ENCODE data around the gene IRF2.

Gene IRF2

DNA sequence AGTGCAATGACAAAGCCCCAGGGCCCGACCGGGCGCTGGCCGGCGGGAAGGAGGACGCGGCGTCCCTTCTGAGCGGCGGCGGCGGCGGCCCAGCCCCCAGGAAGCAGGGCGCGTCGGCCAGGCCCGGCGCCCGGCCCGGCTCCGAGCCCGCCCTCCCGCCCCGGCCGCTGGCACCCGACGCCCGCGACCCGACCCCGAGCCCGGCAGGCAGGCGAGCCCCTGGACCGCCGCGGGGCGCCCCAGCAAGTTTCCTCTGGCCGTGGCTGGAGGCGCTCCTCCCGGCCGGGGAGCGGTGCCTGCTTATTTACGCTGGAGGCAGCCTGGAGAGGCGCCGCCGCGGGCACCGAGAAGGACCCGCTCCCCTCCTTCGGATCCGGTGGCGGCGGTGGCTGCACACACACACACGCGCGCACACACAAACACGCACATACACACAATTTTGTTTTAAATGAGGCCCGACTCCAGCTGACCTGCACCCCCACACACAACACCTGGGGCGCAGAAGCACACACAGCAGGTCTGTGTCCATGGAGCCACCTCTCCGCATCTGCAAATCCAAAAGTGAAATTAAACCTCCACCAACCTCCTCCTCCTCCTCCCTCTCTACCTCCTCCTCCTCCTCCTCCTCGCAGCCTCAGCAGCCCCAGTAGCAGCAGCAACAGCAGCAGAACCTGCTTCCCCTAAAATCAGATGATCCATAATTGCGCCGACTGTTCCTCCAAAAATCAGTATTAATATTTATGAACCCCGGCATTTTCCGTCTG lies 669 bp downstream of the IRF2 start:
- DNase-seq: no peak

DNA sequence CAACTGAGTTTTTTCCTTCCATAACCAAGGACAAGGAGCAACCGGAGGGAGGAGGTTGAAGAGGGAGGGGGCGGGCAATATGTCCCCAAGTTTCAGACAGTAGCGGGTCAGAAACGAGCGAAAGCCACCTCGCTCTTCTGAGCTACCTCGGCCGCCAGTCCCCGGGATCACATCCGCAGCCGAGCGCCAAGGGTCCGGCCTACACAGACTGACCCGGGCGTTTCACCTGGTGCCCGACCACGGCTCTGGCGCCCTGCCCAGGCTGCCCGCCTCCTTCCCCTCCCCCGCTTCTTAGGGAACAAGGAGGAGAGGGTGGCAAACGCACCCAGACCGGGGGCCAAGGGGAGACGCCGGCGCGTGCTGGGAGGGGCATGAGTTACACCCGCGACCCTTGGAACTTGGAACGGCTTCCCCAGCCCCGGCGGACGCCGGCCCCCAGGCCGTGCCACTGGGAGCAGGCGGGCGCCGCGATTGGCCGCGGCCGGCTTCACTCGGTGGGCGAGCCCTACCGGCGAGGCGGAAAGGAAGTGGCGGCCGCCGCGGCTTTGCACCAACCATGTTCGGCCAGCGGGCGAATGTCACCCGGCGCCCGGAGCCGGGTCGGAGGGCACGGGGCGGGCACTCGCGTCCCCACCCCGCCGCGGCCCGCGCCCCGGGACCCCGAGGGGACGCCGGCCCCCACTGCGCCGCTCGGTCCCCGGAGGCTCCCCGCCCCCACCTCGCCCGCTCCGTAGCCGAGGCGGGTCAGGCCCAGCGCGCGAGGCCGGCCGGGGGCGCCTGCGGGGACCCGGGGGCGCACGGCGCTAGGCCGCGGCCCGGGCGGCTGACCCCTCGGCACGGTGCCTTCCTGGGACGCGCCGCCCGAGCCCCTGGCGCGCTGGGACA lies 1.5 kb downstream of the IRF2 start:
- no peak for DNase-seq

DNA sequence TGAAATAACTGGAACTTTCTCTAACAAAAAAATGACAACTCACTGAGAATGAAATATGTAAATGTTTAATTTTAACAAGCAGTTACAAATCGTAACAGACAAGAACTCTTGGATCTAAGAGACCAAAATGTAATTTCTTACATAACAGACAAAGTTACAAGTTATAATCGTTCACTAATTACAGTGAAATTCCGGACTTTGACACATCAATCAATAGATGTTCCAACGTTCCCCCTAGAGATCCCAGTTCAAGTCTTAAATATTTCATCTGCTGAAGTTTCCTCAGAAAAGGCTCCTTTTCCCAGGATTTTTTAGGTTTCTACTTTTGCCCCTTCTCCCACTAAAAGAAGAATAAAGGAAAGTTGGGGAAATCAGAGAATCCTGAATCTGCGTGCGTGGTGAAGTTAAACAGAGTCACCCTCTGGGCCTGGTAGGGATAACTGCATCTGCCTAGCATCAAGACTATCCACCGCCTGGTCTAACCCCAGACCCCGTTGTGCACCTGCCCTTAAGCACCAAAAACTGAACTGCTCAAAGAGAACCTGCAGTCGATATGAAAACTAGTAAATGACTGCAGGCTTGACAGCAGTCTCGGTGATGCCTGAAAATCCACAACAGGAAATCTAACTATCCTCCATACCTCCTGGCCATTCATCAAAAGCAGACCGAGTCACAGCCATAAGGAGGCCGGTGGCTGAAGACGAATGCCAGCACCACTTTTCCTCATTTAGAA lies 2.3 kb downstream of the IRF2 start:
- DNase-seq: no peak

DNA sequence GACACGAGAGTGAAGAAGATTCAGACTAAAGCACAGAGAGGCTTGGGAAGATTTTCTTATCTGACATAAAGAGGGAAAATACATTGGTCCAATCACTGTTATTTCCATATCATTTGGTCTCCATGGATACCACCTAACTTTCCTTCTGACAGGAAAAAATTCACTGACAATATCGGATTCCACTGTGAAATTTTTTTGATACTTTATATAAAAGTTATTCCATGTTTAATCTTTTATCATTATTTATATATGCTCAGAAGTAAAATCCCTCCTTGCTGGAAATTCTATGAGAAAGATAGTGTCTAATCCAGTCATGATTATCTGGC lies 3.6 kb downstream of the IRF2 start:
- no peak for DNase-seq

DNA sequence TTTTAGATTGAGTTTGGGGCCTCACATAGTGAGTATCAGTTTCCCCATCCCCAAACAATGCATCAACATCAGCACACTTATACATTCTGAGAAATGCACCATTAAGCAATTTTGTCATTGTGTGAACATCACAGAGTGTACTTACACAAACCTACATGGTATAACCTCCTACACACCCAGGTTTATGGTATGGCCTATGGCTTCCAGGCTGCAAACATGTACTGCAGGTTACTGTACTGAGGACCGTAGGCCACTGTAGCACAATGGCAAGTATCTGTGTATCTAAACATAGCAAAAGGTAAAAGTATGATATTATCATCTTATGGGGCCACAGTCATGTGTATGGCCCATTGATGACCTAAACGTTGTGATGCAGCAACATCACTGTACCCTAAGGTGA lies 7.7 kb downstream of the IRF2 start:
- no peak for DNase-seq

DNA sequence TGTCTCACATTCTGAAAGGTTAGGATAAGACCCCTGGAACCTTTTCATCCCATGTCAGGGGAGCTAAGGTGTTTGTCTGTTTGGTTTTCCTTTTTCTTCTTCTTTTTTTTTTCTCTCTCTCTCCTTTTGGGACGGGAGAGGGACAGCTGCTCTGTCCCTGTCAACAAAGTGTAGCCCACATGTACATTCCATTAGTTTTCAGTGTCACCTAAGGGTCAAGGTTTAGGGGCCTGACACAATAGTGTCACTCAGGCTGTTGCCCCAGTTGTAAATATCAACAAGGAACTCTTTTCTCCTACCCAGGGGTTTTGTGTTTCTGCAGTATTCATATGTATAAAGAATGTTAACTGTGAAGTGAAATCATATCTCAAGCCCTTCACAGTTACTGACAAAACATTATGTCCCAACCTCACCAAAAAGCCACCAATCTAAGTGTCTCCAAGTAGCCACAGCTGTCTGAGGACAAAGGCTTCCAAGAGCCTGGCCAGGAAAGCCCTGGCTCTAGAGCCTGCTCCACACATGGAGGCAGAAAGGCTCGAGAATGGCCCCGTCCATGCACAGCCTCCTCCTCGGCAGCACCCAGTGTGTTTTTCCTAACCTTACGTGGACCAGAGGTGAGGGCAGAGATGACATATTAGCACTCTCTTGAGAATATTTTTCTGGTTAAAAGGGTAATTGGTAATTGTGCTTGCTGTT lies 9.4 kb downstream of the IRF2 start:
- no peak for DNase-seq

DNA sequence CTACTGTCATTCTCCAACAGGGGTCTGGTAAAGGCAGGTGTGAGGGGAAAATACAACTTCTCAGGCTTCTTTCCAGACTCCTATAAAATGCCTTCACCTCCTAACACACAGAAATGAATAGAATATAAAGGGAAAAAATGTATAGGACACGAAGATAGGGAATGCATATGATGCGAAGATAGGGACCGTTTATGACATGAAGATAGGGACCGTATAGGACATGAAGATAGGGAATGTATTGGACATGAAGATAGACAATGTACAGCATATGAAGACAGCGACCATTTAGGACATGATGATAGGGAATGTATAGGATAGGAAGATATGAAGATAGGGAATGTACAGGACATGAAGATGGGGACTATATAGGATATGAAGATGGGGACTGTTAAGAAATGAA lies 10.5 kb downstream of the IRF2 start:
- no peak for DNase-seq

DNA sequence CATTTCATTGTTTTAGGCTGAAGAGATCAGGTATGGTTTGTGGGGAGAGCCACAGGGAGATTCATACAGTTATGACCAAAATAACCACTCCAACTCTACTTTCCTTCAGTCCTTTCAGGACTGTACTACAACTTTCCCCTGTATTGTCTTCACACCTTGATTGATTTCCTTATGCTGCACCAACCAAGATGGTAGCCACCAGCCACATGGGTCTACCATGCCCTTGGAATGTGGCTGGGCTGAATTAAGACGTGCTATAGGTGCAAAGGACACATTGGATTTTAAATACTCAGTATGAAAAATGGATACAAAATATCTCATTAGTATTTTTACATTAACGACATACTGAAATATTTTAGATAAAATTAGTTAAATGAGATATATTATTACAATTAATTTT lies 11.2 kb downstream of the IRF2 start:
- no peak for DNase-seq

DNA sequence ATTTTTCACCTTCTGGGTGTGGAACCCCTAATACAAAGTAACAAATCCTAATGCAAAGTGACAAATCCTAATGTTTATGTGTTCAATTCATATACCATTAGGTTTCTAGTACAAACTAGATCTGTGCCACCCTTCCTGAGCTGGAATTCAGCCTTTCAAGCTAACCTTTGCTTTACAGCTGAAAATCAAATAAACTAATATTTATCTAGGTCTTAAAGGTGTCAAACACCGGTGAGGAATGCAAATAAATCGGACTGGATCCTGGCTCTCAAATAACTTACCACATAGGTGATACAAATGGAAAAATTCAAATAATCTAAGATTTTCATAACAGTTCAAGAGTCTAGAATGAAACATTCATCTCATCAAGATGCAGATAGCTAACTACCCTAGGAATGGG lies 11.6 kb downstream of the IRF2 start:
- no peak for DNase-seq

DNA sequence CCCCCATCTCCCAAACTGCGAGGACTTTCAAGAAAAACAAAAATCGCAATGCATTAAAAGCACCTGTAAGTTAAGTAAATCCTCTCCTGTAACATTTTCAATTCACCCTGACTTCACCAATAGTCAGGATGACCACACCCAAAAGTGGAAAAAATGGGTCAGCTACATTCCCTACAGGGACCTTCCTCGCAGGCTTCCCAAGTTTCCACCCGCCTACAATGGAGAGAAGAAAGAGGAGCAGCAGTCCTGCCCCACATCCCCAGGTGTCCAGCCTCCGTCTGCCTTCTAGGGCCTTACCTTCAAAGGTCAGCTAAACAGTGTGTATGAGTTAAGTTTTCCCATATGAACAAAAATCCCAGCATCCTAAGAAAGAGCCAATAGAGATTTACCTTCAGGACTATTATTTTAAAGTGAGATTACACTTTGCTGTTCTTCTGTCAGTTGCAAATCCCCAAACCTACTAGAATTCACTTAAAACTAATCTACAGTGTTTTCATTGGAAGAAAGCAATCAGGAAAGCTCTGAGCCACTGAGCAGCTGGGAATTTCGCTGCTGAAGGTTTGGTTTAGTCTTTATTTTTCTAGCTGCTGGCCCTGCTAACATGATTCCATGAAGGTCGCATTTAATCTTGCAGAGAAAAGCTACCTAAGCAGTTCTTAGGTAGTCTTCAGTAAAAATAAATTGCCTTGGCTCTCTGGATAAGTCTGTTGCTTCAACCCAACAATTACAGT lies 12.5 kb downstream of the IRF2 start:
- no peak for DNase-seq

DNA sequence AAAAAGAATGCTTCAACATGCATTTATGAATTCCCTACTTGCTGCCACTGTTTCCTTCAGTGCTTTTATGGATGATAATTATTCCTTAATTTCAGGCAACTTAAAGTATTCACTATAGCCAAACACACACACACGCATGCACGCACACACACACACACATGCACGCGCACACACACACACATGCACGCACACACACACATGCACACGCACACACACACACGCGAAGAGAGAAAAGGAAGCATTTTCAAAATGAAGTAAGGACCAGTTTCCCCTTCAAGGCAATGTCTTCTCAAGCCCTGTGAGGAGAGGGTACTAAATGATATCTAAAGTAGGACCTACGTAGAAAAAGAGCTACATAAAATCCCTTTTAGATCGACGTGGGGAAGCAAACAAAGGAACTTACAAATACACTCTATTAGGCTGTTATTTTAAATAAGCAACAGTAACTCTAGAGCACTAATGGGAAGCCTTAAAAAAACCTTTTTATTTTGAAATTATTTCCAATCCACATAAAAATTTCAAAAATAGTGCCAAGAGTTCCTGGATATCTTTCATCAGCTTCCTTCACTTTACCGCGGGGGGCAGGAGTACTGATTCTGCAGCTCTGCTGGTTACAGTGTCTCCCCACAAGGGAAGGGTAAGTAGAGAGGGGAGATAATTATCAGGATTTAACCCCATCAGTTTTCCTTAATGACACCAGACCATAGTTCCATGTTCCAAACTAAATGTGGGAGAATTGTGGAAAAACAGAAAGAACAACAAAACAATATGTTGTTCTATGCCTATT lies 13.7 kb downstream of the IRF2 start:
- DNase-seq: no peak

DNA sequence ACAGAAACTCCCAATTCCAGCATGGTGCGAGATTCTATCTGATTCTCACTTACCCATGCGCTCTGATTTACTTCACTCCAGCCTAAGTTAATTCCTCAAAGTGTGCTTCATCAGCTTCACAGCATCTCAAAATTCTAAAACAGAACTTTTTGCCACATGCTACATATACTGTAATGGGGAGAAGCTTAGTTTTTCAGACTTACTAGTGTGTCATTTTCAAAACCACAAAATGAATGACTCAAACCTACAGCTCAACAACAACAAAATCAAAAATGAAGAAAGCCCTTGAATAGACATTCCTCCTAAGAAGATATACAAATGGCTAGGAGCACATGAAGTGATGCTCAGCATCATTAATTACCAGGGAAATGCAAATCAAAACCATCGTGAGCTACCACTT lies 14.9 kb downstream of the IRF2 start:
- no peak for DNase-seq

DNA sequence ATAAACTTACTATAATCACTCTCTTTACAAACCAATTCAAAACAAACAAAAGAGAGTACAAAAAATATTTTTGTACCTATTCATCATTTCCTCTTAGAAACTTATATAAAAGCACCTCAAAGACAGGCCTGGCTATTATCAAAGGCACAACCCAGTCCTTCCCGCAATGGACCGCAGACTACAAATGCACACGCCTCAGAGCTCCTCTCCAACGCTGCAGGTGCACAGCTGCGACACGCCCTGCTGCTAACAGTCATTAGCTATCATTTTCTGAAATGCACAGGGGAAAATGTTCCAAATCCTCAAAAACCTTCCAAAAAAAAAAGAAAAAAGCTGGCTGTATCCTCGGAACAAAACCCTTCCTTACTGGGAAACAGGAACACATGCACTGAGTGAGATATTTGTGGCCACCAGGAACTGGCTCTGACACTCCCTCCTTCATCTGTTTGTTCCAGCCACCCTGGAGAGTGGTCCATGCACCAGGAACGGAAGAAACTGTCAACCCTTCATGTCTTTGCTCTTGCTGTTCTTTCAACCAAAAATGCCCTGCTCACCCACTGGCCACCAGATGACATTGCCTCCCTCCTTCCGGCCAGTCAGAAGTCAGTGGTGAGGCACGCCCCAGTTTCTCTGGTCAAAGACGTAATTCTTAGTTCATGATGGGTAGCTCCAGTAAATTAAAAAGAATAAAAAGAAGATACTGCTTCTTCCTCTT lies 16.7 kb downstream of the IRF2 start:
- DNase-seq: no peak

DNA sequence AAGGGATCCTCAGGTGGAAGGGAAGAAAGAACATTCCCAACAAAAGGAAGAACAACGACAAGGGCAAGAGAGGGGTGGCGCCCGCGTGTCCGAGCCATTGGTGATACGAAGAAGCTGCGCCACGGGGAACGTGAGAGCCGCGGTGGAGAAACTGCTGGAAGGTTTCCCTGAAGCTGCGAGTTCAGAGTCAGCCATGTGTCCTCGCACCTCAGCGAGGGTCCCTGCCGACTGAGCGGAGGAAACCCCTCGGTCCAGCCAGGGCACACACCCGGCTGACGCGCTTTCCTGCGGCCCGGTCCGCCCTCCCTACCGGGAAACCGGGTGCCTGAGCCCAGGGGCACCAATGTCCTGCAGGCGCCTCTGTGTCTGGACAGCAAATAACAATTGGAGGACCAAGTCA lies 18.0 kb downstream of the IRF2 start:
- no peak for DNase-seq

DNA sequence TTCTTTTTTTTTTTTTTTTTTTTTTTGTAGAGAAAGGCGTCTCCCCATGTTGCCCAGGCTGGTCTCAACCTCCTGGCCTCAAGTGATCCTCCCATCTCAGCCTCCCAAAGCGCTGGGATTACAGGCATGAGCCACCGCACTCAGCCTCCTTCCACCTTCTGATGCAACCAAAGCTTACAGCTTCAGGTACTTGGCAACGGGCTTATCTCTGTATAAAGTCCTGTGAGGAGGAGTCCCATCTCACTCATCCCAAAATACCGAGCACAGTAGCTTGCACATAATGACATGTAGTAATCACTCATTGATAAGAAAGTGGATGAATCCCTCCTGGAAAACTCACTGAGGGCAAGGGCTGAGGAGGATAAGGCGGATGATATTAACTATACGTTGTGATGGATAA lies 19.1 kb downstream of the IRF2 start:
- no peak for DNase-seq

DNA sequence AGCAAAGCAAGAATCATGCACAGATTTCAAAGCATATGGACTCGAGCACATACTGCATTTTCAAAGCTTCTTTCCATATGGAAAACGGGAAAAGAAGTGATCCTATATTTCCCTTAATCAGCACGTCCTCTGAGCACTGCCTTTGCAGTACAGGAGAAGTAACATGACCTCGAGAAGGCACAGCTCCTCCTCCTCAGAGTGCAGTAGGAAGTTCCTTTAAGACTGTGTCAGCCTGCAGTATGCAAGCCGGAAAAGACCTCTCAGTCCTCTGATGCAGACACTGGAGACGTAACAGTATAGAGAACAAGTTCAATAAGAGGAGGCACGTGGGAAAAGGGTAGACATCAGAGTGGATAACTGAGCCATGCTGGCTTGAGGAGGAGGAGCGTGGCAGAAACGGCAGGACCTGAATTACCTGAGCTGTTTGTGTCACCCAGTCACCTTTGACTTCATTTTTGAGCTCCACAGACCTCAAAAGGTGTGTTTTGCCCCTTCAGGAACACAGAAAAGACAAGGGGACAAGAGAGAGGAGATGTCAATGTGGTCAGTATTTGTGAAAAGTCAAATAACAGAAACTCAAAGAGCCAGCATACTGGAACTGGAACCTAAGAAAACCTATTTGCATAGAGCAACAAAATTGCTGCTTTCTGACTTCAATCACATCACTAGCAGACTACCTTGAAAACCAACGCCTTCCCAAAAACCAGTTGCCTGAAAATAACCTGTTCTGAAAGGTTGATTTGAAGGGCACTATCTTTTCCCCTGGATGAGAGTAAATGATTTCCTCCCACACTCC lies 20.8 kb downstream of the IRF2 start:
- DNase-seq: no peak

DNA sequence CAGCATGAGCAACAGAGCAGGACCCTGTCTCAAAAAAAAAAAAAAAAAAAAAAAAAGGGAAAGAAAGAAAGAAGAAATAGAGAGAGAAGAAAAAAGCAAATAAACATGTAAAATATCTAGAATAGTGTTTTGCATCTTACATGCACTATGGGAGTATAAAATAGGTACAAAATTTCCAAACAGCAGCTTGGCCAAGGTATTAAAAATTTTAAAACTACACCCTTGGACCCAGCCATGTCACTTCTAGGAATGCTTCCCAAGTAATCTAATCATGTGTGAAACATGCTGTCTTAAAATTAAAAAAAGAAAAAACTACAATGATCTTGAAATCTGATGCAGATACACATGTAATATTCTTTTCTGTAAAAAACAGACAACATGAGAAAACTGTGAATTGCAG lies 21.6 kb downstream of the IRF2 start:
- DNase-seq: no peak

DNA sequence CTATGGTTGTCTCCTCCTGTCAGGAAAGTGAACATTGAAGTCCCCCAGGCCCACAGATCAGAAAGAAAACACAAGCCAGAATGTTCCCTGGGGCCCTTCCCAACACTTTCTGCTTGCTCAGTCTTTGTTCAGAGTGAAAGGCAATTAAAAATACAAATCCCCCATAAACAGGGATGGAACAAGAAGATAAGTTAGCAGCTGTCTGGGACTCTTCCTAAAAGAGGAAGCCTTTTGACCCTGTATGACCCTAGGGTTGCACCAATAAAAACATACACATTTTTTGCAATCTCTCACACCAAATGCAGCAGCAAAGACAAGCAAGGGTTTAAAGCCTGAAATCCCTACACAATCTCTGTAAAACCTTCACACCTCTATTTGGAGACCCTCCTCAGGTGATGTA lies 22.6 kb downstream of the IRF2 start:
- DNase-seq: no peak

DNA sequence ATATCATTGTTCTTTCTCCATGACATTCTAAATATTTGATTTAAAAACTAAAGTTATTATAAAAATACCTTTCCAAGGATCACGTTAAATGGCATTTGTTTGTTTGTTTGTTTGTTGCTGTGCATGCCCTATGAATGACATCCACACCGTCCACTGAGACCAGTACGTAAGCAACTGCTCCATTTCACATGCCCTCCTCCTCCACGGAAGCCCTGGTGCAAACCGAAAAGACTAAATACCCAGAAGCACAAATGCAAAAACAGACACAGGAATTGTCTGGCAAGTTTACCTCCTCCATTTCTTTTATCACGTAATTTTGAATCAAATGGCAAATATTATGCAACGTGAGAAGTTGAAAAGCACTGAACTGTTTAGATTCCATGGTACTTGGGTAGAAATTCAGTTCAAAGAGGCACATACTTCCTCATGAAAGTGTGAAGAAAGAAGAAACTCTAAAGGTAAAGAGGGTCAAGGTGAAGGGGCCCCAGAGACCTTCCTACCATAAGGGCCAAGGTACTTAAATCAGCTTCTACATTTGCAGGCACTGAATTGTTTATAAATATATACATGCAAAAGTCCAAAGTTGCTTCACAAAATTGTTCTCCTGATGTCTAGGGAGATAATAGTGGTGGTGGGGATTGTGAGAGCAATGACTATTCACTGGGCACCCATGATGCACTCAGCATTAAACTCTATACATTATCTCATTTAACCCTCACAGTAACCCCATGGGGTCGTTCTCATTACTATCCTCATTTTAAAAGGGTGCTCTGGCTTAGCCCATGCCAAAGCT lies 23.4 kb downstream of the IRF2 start:
- DNase-seq: no peak

Data from NCI-H2107 (cell line).